Testis (tissue), 2 donors: ENCODE measurements around the gene ZNF143.

Source experiments
- CTCF ChIP-seq, 3 experiments: fragments of 450-650 bp in 2 of 3; fragments of 200-600 bp in 1 of 3; sonication (generic) in 1 of 3; IDR thresholded peaks; one replicate each; pipeline ENCODE4 v1.5.1; 2016 to 2019; ENCODE audit warnings: antibody characterized with exemption in 3 of 3, mild to moderate bottlenecking in 2 of 3, moderate library complexity in 1 of 3
- POLR2A ChIP-seq: fragments of 450-650 bp; IDR thresholded peaks from one replicate; pipeline ENCODE4 v1.6.1; 2017; ENCODE audit warnings: antibody characterized with exemption, mild to moderate bottlenecking, moderate library complexity

- TF ChIP-seq POLR2A (no peak), CTCF (IDR thresholded peaks at IDR 0.05) (no peak)
Observed at GRCh38 chr11:9561279-9561982, 100.6 kb downstream of the ZNF143 start.
